Endothelial cell of umbilical vein (primary cell): Measurements from ENCODE around the gene RASGRF1. TPM values are rescaled to one million over a fixed set of nuclear protein-coding genes. Genes with fewer than 3 reads are reported as not detected.

Experiments
- BruUV-seq: library from RNA; stranded (reverse); fragments of 400-500 nt; replicated peaks from 2 replicates; lab custom pipeline; 2021; lab: Mats Ljungman, UMichigan
- CTCF ChIA-PET: fragments of 300-600, 350-600 bp; sonication (Branson Sonifier 250); formaldehyde crosslinking; loops from one replicate; lab custom pipeline; 2021; ENCODE audit warnings: antibody characterized with exemption, inconsistent platforms; lab: Charles Lee
- POLR2A ChIA-PET: fragments of 300-600, 350-600 bp; sonication (Branson Sonifier 250); formaldehyde crosslinking; loops from one replicate; lab custom pipeline; 2021; ENCODE audit warnings: antibody characterized with exemption, inconsistent platforms; lab: Charles Lee
- DNase-seq: peaks from one replicate; pipeline ENCODE4 v3.0.0-alpha.2; 2011; ENCODE audit warnings: low read depth, low spot score
- FAIRE-seq: peaks from 2 replicates; lab custom pipeline; 2011; peaks lifted over from hg19 to GRCh38; lab: Jason Lieb, UNC
- H2AFZ ChIP-seq: 2 replicates; pipeline ENCODE4 v1.6.0; 2012; ENCODE audit warnings: low read depth, low read length, control low read depth, inconsistent platforms
- H3K27ac ChIP-seq: 2 replicates; pipeline ENCODE4 v1.5.1; 2011; ENCODE audit warnings: low read depth, mild to moderate bottlenecking, control low read depth, low read length, moderate library complexity; ENCODE audit not compliant: insufficient read depth
- H3K27me3 ChIP-seq, 2 experiments: 2 replicates each; pipeline versions ENCODE4 v1.6.0 to v1.6.1; 2011; ENCODE audit warnings: low read length in 2 of 2, mixed read lengths in 1 of 2; ENCODE audit not compliant: control insufficient read depth in 2 of 2, insufficient read depth in 2 of 2
- H3K36me3 ChIP-seq, 2 experiments: 2 replicates in 1 of 2; 3 replicates in 1 of 2; pipeline ENCODE4 v1.5.1; 2011; ENCODE audit warnings: low read length in 2 of 2, mild to moderate bottlenecking in 1 of 2, moderate library complexity in 1 of 2; ENCODE audit not compliant: control insufficient read depth in 2 of 2, insufficient read depth in 2 of 2; ENCODE audit errors: extremely low read depth in 1 of 2
- H3K4me1 ChIP-seq: 3 replicates; pipeline ENCODE4 v1.5.1; 2011; ENCODE audit warnings: mild to moderate bottlenecking, low read length; ENCODE audit not compliant: control insufficient read depth, insufficient read depth; ENCODE audit errors: extremely low read depth
- H3K4me2 ChIP-seq: 2 replicates; pipeline ENCODE4 v1.6.1; 2011; ENCODE audit warnings: low read length, control low read depth, mixed read lengths; ENCODE audit not compliant: insufficient read depth
- H3K4me3 ChIP-seq, 3 experiments: fragments of 200-600 bp in 1 of 3; sonication (generic), shearing (Covaris generic) in 1 of 3; replicated peaks in 1 of 3; 2 replicates each; pipeline ENCODE4 v1.5.1; 2011 to 2016; ENCODE audit warnings: control low read depth in 3 of 3, low read length in 3 of 3, mild to moderate bottlenecking in 2 of 3, inconsistent platforms in 1 of 3, low read depth in 1 of 3, moderate library complexity in 1 of 3; ENCODE audit not compliant: insufficient read depth in 1 of 3
- H3K79me2 ChIP-seq: 2 replicates; pipeline ENCODE4 v1.6.0; 2012; ENCODE audit warnings: low read length, inconsistent platforms; ENCODE audit not compliant: control insufficient read depth, insufficient read depth
- H3K9ac ChIP-seq: replicated peaks from 2 replicates; pipeline ENCODE3; 2011; ENCODE audit warnings: low read length, control low read depth; ENCODE audit not compliant: insufficient read depth; ENCODE audit errors: extremely low read depth
- H3K9me1 ChIP-seq: replicated peaks from 3 replicates; pipeline ENCODE4 v1.6.0; 2011; ENCODE audit warnings: mild to moderate bottlenecking, low read length; ENCODE audit not compliant: control insufficient read depth, insufficient read depth; ENCODE audit errors: extremely low read depth
- H3K9me3 ChIP-seq: replicated peaks from 2 replicates; pipeline ENCODE4 v1.5.1; 2012; ENCODE audit warnings: low read length, inconsistent platforms; ENCODE audit not compliant: control insufficient read depth, insufficient read depth
- H4K20me1 ChIP-seq: replicated peaks from 2 replicates; pipeline ENCODE3; 2011; ENCODE audit warnings: mild to moderate bottlenecking, low read length; ENCODE audit not compliant: control insufficient read depth, insufficient read depth; ENCODE audit errors: extremely low read depth
- CTCF ChIP-seq, 2 donors: IDR thresholded peaks; 1 replicate in 1 of 2; 2 replicates in 1 of 2; pipeline ENCODE4 v1.5.1; 2011; ENCODE audit warnings: low read length in 2 of 2, mild to moderate bottlenecking in 2 of 2, moderate library complexity in 2 of 2, control low read depth in 1 of 2, inconsistent platforms in 1 of 2, low read depth in 1 of 2; ENCODE audit not compliant: insufficient read depth in 1 of 2; ENCODE audit errors: extremely low read depth in 1 of 2
- EZH2 ChIP-seq: IDR thresholded peaks from 2 replicates; pipeline ENCODE4 v1.6.1; 2012; ENCODE audit warnings: borderline replicate concordance, low read depth, mild to moderate bottlenecking, moderate library complexity, low read length, inconsistent platforms; ENCODE audit not compliant: severe bottlenecking
- FOS ChIP-seq: IDR thresholded peaks from 2 replicates; pipeline ENCODE4 v1.6.1; 2011; ENCODE audit warnings: mild to moderate bottlenecking, low read length, moderate library complexity, borderline replicate concordance; ENCODE audit not compliant: insufficient read depth
- GATA2 ChIP-seq: IDR thresholded peaks from 2 replicates; pipeline ENCODE4 v1.7.0; 2011; ENCODE audit warnings: low read depth, mild to moderate bottlenecking, moderate library complexity, mixed read lengths, low read length; ENCODE audit not compliant: insufficient read length, insufficient read depth
- JUN ChIP-seq: IDR thresholded peaks from 2 replicates; pipeline ENCODE4 v1.6.1; 2011; ENCODE audit warnings: borderline replicate concordance, low read depth; ENCODE audit not compliant: insufficient read length, insufficient read depth
- MAX ChIP-seq: IDR thresholded peaks from 2 replicates; pipeline ENCODE4 v1.6.1; 2011; ENCODE audit not compliant: insufficient read depth, insufficient read length
- MYC ChIP-seq: IDR thresholded peaks from one replicate; pipeline ENCODE4 v1.6.1; 2011; ENCODE audit warnings: mild to moderate bottlenecking, low read depth, low read length
- POLR2A ChIP-seq: IDR thresholded peaks from 2 replicates; pipeline ENCODE4 v1.6.1; 2012; ENCODE audit warnings: low read depth, mild to moderate bottlenecking, control low read depth, low read length
- POLR2AphosphoS5 ChIP-seq: IDR thresholded peaks from 2 replicates; pipeline ENCODE4 v1.6.1; 2012; ENCODE audit warnings: low read depth, mild to moderate bottlenecking, control low read depth, low read length, moderate library complexity; ENCODE audit not compliant: insufficient read depth
- dilution Hi-C: fragments of 300-500 bp; cut with MboI; formaldehyde crosslinking; loops from one replicate; pipeline ENCODE4 v1.15.0; 2019; ENCODE audit warnings: low sequenced_read_pairs; ENCODE audit not compliant: extremely low pct_ligation_motif_present
- intact Hi-C: fragments of 100-400 bp; cut with micrococcal nuclease; formaldehyde crosslinking; loops from one replicate; pipeline ENCODE4 v1.10.0; 2022
- polyA plus RNA-seq, 4 experiments: library from polyadenylated mRNA; depleted of rRNA in 3 of 4; stranded (reverse) in 3 of 4; unstranded in 1 of 4; fragments of >200 nt; gene quantifications; 2 replicates each; pipeline versions ENCODE4 v1.2.1 to v1.2.3, GENCODE V29; 2011 to 2012; ENCODE audit warnings: missing spikeins in 1 of 4
- total RNA-seq: library from RNA; stranded (reverse); gene quantifications from 2 replicates; pipeline ENCODE4 v1.2.3, GENCODE V29; 2021

RASGRF1 gene
- total and polyA plus RNA-seq, 2 donors (not counting 3 experiments of a cell fraction or from before 2014, with no cell fraction given) = 0.04 TPM; not detected in 1

GRCh38 chr15:79003301-79003700, 87.3 kb downstream of the RASGRF1 start:
- CTCF ChIA-PET = interaction anchor here (1.1 kb wide), 1 partner anchor 24 kb away, joined by 3 read pairs; no protein-coding TSS in a partner anchor

More at GRCh38 chr15:79003301-79003700, 87.3 kb downstream of the RASGRF1 start:
- H3K79me2 ChIP-seq = no peaks in the 10 kb centered on the region
- H4K20me1 ChIP-seq = no peaks in the 10 kb centered on the region
- TF ChIP-seq FOS (no peak), JUN (no peak), GATA2 (no peak), POLR2A (no peak), EZH2 (no peak), MYC (no peak), CTCF (IDR thresholded peaks at IDR 0.05; ENCODE audit: extremely low read depth in 1 of 2, insufficient read depth in 1 of 2, low read depth in 1 of 2, low read length in 2 of 2) (no peak), POLR2AphosphoS5 (no peak), MAX (no peak)
- H3K4me3 ChIP-seq = no peak overlapping the region
- H3K27me3 ChIP-seq = no peaks in the 10 kb centered on the region
- dilution Hi-C loops = no loop called here
- BruUV-seq = no TSS peak
- H3K9me1 ChIP-seq = no peaks in the 10 kb centered on the region
- H3K4me2 ChIP-seq = no peak overlapping the region
- peaks cover 12% of the 10 kb centered on the region for H3K4me1 ChIP-seq
- POLR2A ChIA-PET = interaction anchor here (0.6 kb wide), 1 partner anchor 1987 kb away, joined by 3 read pairs; no protein-coding TSS in a partner anchor
- intact Hi-C loops = no loop called here
- no peak for DNase-seq
- FAIRE-seq = no peak
- no peaks in the 10 kb centered on the region for H3K9me3 ChIP-seq
- no peak overlapping the region for H2AFZ ChIP-seq
- H3K27ac ChIP-seq = no peak overlapping the region
- H3K36me3 ChIP-seq = no peaks in the 10 kb centered on the region
- no peak overlapping the region for H3K9ac ChIP-seq
